DOHH2 (cell line): Measurements from ENCODE around the gene PLEKHJ1.
A peak's percentile ranks its signal among the peaks of the same experiment; 100 is the strongest.

Experiments used
- H3F3A ChIP-seq: fragments of 200-600 bp; sonication (generic), shearing (Covaris generic); 2 replicates; pipeline ENCODE4 v1.6.0; 2016; ENCODE audit warnings: antibody characterized with exemption, mild to moderate bottlenecking; ENCODE audit not compliant: control insufficient read depth, insufficient read depth
- H3K27ac ChIP-seq: fragments of 200-600 bp; sonication (generic); 2 replicates; pipeline ENCODE4 v1.5.1; 2014; ENCODE audit warnings: low read depth, mild to moderate bottlenecking, low read length, moderate library complexity
- H3K27me3 ChIP-seq: fragments of 200-600 bp; sonication (generic); 2 replicates; pipeline ENCODE4 v1.6.1; 2014; ENCODE audit warnings: mild to moderate bottlenecking, low read length, mixed read lengths; ENCODE audit not compliant: control insufficient read depth
- H3K36me3 ChIP-seq: fragments of 200-600 bp; sonication (generic); 2 replicates; pipeline ENCODE4 v1.6.1; 2014; ENCODE audit warnings: mild to moderate bottlenecking, low read length, moderate library complexity, mixed read lengths; ENCODE audit not compliant: control insufficient read depth
- H3K4me1 ChIP-seq: fragments of 200-600 bp; sonication (generic); 2 replicates; pipeline ENCODE4 v1.6.1; 2014; ENCODE audit warnings: mild to moderate bottlenecking, low read length, mixed read lengths; ENCODE audit not compliant: control insufficient read depth
- H3K4me2 ChIP-seq: fragments of 200-600 bp; sonication (generic); 2 replicates; pipeline ENCODE4 v1.6.0; 2014; ENCODE audit warnings: mild to moderate bottlenecking, low read length, moderate library complexity
- H3K4me3 ChIP-seq: fragments of 200-600 bp; sonication (generic); 2 replicates; pipeline ENCODE4 v1.5.1; 2014; ENCODE audit warnings: mild to moderate bottlenecking, low read length, mixed read lengths
- H3K79me2 ChIP-seq: fragments of 200-600 bp; sonication (generic); 2 replicates; pipeline ENCODE4 v1.6.1; 2014; ENCODE audit warnings: mild to moderate bottlenecking, low read length, mixed read lengths; ENCODE audit not compliant: control insufficient read depth
- H3K9me2 ChIP-seq: fragments of 200-600 bp; sonication (generic); replicated peaks from 2 replicates; pipeline ENCODE4 v1.6.1; 2014; ENCODE audit warnings: mild to moderate bottlenecking, low read length, mixed read lengths; ENCODE audit not compliant: control insufficient read depth
- H3K9me3 ChIP-seq: fragments of 200-600 bp; sonication (generic); 2 replicates; pipeline ENCODE4 v1.6.1; 2014; ENCODE audit warnings: antibody characterized with exemption, low read length, mixed read lengths; ENCODE audit not compliant: control insufficient read depth, insufficient read depth
- H4K20me1 ChIP-seq: fragments of 200-600 bp; sonication (generic); 2 replicates; pipeline ENCODE4 v1.6.0; 2014; ENCODE audit warnings: low read depth, mild to moderate bottlenecking, antibody characterized with exemption, low read length, moderate library complexity; ENCODE audit not compliant: control insufficient read depth, insufficient read depth
- EZH2phosphoT487 ChIP-seq: fragments of 200-600 bp; sonication (generic); IDR thresholded peaks from 2 replicates; pipeline ENCODE4 v1.6.1; 2017; ENCODE audit warnings: borderline replicate concordance, mild to moderate bottlenecking, antibody characterized with exemption, low read length, moderate library complexity, mixed read lengths
- TF ChIP-seq, protein P1 (sequence below): fragments of 200-600 bp; sonication (generic); IDR thresholded peaks from one replicate; pipeline ENCODE4 v1.5.1; 2014; ENCODE audit warnings: antibody characterized with exemption, mild to moderate bottlenecking, low read depth, low read length; ENCODE audit not compliant: poor library complexity, severe bottlenecking

PLEKHJ1 gene

DNA sequence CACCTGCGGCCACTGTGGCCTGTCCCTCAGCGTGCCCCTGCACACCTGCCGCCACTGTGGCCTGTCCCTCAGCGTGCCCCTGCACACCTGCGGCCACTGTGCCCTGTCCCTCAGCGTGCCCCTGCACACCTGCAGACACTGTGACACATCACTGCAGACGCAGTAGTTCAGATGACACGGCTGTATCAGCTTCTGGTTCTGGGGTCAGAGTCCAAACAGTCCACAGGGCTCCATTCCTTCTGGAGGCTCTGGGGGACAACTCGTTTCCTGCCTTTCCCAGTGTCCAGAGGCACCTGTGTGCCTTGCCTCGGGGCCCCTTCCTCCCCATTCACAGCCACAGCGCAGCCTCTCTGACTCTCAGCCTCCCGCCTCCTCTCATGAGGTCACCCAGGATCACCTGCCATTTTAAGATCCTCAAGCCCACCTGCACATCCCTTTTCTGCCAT lies 6.0 kb upstream of the PLEKHJ1 start:
- H3K4me1 ChIP-seq, result peaks cover 38% of the 10 kb centered on the region
- H3K36me3 ChIP-seq, result peaks cover 99% of the 10 kb centered on the region
- no peaks in the 10 kb centered on the region for H3F3A ChIP-seq
- H3K9me2 ChIP-seq, result no peaks in the 10 kb centered on the region
- TF ChIP-seq EZH2phosphoT487, result no peak
- TF ChIP-seq, protein P1, sequence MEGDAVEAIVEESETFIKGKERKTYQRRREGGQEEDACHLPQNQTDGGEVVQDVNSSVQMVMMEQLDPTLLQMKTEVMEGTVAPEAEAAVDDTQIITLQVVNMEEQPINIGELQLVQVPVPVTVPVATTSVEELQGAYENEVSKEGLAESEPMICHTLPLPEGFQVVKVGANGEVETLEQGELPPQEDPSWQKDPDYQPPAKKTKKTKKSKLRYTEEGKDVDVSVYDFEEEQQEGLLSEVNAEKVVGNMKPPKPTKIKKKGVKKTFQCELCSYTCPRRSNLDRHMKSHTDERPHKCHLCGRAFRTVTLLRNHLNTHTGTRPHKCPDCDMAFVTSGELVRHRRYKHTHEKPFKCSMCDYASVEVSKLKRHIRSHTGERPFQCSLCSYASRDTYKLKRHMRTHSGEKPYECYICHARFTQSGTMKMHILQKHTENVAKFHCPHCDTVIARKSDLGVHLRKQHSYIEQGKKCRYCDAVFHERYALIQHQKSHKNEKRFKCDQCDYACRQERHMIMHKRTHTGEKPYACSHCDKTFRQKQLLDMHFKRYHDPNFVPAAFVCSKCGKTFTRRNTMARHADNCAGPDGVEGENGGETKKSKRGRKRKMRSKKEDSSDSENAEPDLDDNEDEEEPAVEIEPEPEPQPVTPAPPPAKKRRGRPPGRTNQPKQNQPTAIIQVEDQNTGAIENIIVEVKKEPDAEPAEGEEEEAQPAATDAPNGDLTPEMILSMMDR, result no peak
- H3K79me2 ChIP-seq, result peaks cover 77% of the 10 kb centered on the region
- peaks cover 44% of the 10 kb centered on the region for H4K20me1 ChIP-seq
- no peak overlapping the region for H3K4me2 ChIP-seq
- H3K4me3 ChIP-seq, result no peak overlapping the region
- no peak overlapping the region for H3K27ac ChIP-seq
- H3K27me3 ChIP-seq, result no peaks in the 10 kb centered on the region
- no peaks in the 10 kb centered on the region for H3K9me3 ChIP-seq

DNA sequence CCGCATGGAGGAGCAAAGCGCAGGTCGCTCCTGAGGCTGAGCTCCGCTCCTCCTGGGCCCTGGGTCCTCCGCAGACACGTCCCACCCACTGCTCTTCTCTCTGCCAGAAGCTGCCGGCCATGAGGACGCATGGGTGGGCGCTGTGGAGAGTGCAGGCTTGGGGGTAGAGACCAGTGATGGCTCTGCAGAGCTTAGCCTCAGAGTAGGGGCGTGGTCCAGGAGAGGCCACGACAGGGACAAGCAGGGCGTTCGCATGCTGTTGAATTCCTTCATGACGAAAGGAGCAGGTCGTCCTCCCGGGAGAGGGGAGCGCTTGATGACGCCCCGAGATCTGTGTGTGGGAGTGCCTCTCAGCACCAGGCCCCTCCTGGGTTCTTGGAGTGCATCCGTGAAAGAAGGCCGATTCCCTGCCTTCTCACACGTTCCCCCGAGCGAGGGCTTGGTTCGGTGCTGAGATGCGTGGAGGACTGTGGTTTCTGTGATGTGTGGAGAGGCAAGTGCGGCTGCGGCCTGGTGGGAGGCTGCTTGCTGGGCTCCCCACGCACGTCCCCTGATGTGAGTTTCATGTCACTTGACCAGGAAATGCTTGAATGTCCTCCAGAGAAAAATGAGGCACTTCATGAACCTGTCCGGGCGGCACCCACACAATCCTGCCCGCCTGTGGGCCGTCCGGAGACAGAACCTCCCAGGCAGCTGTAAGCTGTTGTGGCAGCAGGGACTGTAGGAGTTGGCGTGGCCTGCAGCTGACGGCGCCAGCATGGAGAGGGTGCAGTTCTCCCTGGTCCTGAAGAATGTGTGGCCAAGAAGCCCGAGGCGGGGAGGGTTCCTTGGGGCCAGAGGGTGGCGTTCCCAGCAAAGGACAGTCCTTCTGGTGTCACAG lies 5.0 kb upstream of the PLEKHJ1 start:
- peaks cover 82% of the 10 kb centered on the region for H3K79me2 ChIP-seq
- H3K4me1 ChIP-seq, result peaks cover 38% of the 10 kb centered on the region
- H3K27me3 ChIP-seq, result no peaks in the 10 kb centered on the region
- no peak overlapping the region; the same call in 1 of the 2 replicates for H3K4me3 ChIP-seq
- no peaks in the 10 kb centered on the region for H3F3A ChIP-seq
- no peaks in the 10 kb centered on the region for H3K9me2 ChIP-seq
- H4K20me1 ChIP-seq, result peaks cover 44% of the 10 kb centered on the region
- no peaks in the 10 kb centered on the region for H3K9me3 ChIP-seq
- H3K36me3 ChIP-seq, result peaks cover 94% of the 10 kb centered on the region
- TF ChIP-seq, protein P1, result no peak
- TF ChIP-seq EZH2phosphoT487, result no peak
- H3K27ac ChIP-seq, result no peak overlapping the region
- peak overlapping the region; percentile 88; the same call in 1 of the 2 replicates for H3K4me2 ChIP-seq

DNA sequence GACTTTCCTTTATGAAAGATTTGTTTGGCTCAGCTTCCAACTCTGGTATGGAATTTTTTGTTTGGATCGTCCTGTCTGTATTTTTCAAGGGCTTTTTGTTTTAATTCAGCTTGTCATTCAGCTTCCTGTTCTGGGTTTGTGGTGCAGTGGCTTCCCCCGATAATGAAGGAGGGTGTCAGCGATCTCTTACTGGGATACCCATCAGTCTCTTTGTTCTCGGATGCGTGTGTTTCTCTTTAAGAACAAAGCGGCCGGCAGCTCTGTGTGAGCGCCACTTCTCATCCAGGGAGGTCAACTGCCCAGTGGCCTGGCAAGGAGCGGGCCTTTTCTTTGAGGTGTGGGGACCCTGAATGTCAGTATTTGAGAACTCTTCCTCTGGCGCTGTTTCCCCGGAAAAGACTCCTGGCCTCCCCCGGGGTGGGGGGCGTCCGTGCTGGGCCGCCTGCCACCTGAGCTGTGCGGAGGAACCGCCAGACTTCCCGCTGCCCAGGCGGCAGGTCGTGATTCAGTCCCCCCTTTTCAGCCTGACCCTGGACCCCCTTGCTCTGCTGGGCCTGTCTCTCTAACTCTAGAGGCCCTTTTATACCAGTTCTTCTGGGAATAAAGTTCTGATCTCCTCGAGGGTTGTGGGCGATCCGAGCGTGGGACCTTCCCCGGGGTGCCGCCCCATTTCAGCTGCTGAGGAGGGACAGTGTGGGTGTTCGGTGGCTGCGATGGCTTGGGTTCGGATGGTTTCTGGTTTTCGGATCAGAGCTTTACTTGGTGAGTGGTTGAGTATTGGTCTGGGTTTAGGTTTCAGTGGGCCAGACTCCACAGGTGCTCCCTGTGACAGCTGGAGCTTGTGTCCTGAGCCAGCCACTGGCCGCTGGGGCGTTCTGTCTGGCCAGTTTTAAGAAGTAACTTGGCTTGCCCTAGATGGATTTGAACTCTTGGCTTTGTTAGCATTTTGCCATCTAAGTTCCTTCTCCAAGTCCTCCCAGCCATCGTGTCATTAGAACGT lies 3.9 kb upstream of the PLEKHJ1 start:
- H3K4me3 ChIP-seq, result peak overlapping the region; percentile 97

More for the DNA sequence above, 3.9 kb upstream of the PLEKHJ1 start:
- Histone ChIP-seq H4K20me1 (peaks cover 44% of the 10 kb centered on the region), H3F3A (no peaks in the 10 kb centered on the region), H3K36me3 (peaks cover 93% of the 10 kb centered on the region), H3K4me1 (peaks cover 40% of the 10 kb centered on the region), H3K79me2 (peaks cover 93% of the 10 kb centered on the region), H3K27me3 (no peaks in the 10 kb centered on the region), H3K9me3 (no peaks in the 10 kb centered on the region), H3K27ac (peak overlapping the region; percentile 8), H3K4me2 (peak overlapping the region; percentile 88), H3K9me2 (no peaks in the 10 kb centered on the region)
- TF ChIP-seq, protein P1, result no peak
- TF ChIP-seq EZH2phosphoT487, result no peak
